Measurements from ENCODE around the gene HDAC4.

Gene HDAC4

GRCh38 chr2:239035997-239036731, 364.7 kb downstream of the HDAC4 start:
- DNase-seq: no peak
- in situ Hi-C loops (cut with MboI; ENCODE audit: low pct_unique_long_range_greater_than_20kb, low sequenced_read_pairs): no loop called here

DNA sequence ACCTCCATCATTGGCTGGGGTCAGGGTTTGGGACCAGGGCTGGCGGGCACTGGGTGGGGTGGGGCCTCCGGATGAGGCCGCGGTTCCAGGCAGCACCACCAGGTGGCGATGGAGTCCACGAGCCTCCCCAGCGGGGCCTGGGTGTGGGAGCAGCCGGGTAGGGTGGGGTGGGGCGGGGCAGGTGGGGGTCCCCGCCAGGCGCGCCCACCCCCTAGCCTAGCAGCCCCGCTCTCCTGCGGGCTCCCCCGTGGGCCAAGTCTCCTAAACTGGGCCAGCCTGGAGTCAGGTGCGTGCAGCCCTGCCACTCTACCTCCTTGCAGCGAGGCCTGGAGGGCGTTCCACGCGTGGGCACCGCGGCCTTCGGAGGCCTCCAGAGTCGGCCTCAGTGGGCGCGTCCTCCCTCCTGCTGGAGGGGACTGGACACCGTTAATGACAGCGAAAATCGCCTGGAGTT, 365.4 kb downstream of the HDAC4 start:
- DNase-seq: peak; percentile 47
- in situ Hi-C loops (cut with MboI; ENCODE audit: low pct_unique_long_range_greater_than_20kb, low sequenced_read_pairs): no loop called here

DNA sequence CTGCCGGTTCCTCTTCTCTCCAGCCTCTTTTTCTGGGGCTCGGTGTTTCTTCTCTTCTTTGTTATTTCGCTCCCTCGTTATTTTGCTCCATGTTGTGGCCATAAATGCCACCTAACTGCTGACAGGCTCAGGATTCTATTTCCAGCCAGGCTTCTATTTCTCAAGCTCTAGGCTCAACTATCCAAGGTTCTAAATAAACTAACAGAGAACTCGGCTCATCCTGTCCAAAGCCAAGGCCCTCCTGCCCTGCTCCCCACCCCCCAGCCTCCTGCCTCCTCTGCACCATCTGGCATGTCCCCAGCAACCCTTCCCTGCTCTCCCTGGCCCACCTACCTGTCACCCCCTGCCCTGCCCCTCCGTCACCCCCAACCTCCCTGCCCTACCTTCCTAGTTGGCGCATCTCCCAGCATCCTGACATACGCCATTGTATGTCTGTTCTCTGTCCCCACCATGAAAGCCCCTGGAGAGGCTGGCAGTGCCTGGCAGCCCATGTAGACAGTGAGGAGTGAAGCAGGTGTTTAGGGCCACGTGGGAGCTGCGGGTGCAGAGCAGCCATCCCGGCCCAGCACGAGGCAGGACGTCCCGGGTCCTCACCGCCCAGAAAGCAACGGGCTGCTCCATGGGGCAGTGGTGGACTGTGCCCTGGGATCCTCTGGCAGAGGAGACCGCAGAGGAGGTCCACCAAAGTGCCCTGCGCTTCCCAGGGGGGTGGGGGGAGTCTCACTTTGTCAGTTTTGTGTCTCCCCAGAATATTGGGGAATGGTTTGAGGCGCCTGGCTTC, 366.1 kb downstream of the HDAC4 start:
- no peak for DNase-seq
- in situ Hi-C loops (cut with MboI; ENCODE audit: low pct_unique_long_range_greater_than_20kb, low sequenced_read_pairs): no loop called here

DNA sequence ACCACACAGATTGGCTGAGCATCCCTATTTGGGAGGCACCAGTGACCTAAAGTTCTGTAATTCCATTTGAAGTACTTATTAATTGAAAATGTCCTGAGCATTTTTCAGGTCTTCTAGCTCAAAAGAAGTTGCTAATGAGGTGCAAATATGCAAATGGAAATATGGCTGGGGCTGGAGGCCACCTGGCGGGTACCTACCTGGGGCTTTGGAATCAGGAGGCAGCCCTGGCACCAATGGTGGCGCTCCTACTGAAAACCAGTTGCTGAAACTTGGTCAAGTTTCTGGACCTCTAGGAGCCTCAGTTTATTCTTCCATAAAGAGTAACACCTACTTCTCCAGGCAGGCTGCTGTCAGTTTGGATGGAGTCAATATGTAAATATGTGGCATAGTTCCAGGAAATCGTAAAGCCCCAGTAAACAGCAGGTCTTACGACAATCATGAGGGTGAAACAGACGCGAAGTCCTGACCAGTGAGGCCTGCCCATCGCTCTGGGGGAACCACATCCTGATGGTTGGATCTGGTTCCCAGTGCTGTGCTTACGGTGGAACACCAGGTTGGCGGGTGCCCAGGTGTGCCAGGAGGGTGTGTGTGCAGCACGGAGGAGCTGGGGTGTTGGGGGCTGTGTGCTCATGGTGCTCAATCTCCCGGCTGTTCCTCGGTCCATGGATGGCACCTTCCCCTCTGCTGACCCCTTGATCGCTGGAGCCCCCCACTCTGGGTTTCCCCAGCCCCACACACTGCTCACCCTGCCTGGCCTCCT, 366.8 kb downstream of the HDAC4 start:
- in situ Hi-C loops (cut with MboI; ENCODE audit: low pct_unique_long_range_greater_than_20kb, low sequenced_read_pairs): no loop called here
- DNase-seq: no peak

DNA sequence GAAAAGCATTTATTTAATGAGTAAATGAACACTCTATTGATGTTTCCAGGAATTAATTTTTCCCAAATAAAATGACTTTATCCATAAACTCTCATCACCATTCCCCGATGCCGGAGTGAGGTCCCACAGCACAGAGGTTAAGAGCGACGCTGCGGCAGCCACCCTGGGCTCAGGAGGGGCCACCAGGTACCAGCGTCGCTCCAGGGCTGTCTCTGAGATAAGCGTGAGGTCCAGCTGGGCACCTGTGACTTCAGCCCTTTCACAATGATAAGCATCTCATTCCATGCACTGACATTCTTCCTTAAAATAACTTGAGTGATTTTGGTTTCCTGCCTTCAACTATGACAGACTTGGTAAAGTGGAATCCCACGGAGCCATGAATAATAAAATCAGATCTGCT, 370.9 kb downstream of the HDAC4 start:
- DNase-seq: no peak
- in situ Hi-C loops (cut with MboI; ENCODE audit: low pct_unique_long_range_greater_than_20kb, low sequenced_read_pairs): no loop called here

DNA sequence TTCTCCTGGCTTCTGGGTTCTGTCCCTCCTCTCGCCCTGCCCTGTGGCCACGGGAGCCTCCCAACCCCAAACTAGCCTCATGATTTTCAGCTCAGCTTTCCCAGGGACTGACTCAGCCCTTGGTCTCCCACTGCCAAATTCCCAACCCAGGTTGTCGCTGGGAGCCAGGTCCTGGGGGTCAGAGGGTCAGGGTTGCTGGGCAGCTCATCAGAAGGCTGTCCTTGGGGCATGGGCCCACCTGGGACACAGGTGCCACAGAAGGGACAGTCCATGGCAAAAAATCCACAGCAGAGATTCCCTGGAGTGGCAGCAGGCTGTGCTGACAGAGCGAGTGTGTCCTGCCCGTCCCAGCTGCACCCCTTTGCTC, 372.6 kb downstream of the HDAC4 start:
- in situ Hi-C loops (cut with MboI; ENCODE audit: low pct_unique_long_range_greater_than_20kb, low sequenced_read_pairs): no loop called here
- DNase-seq: no peak

DNA sequence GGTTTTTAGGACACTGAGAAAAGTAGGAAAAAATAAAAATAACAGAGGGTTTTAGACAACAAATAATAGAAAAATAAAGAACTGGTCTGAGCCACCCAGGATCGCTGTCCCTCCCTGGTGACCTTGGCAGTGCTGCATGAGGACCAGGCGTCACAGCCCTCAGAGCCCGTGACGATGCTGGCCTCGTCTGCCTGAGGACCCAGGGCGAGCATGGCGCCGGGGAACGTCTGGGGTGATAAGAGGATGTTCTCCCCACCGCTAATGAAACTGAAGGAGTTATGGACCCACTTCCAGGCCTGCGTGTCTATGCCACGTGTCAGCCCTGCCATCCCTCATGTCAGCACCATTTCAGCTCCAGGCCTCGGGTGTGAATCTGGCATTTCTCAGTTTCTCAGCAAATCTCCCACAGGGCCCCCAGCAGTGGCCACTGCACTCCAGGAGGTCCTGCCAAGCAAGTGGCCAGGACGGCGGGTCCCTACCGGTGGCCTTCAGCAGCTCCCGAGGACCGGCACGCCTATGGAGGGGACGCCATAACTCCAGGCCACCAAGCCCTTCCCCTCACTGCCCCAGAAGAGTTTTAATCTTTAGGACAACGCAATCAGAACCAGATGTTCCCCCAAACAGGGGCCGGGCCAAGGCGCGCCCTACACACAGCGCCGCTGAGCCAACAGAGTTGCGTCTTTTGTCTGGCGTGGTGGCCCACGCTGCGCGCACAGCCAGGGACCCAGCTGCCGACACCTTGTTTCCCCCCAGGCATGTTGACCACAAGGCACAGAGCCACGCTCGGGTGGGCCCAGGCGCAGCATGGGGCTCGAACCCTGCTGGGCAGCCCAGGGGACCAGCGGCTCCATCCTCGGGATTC, 373.2 kb downstream of the HDAC4 start:
- no peak for DNase-seq

GRCh38 chr2:239026711-239027361, 374.0 kb downstream of the HDAC4 start:
- in situ Hi-C loops (cut with MboI; ENCODE audit: low pct_unique_long_range_greater_than_20kb, low sequenced_read_pairs): no loop called here
- DNase-seq: no peak

More for the DNA sequence above, 373.2 kb downstream of the HDAC4 start:
- in situ Hi-C loops (cut with MboI; ENCODE audit: low pct_unique_long_range_greater_than_20kb, low sequenced_read_pairs): no loop called here

DNA sequence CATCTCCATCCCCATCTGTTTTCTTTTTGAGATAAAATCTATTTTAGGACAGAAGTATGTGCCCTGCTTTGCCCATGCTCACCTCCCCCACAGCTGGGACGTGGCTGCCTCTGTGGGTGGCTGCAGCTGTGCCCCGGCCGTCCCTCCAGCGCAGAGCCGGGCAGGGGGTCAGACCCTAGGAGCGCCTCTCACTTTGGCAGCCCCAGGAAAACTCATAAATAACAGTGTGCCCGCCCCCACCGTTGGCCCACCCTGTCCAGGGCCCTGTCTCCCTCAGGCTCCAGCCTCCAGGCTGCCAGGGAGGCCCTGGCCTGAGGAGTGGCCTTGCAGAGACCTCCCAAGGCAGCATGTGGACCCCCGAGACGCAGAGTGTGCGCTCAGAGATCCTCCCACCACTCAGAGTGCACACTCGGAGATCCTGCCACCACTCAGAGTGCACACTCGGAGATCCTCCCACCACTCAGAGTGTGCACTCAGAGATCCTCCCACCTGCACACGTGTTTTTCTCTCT, 374.8 kb downstream of the HDAC4 start:
- in situ Hi-C loops (cut with MboI; ENCODE audit: low pct_unique_long_range_greater_than_20kb, low sequenced_read_pairs): no loop called here

GRCh38 chr2:239025096-239025801, 375.6 kb downstream of the HDAC4 start:
- DNase-seq: no peak
- in situ Hi-C loops (cut with MboI; ENCODE audit: low pct_unique_long_range_greater_than_20kb, low sequenced_read_pairs): no loop called here

More for the DNA sequence above, 374.8 kb downstream of the HDAC4 start:
- DNase-seq: no peak

DNA sequence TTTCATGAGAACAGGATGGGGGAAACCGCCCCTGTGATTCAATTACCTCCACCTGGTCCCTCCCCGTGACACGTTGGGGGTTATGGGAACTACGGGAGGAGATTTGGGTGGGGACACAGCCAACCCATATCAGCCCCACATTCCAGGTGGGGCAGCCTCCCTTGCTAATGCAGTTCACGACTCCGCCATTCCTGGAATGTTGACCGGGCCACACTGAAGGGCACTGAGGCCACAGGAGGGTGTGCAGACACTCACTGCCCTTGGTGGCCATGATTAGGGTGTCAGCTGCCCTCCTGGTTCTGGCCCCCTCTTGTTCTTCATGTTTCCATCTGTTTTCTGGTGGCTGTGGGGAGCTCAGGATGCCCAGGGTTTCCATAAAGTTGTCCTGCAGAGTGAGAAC, 376.6 kb downstream of the HDAC4 start:
- in situ Hi-C loops (cut with MboI; ENCODE audit: low pct_unique_long_range_greater_than_20kb, low sequenced_read_pairs): no loop called here
- DNase-seq: no peak

DNA sequence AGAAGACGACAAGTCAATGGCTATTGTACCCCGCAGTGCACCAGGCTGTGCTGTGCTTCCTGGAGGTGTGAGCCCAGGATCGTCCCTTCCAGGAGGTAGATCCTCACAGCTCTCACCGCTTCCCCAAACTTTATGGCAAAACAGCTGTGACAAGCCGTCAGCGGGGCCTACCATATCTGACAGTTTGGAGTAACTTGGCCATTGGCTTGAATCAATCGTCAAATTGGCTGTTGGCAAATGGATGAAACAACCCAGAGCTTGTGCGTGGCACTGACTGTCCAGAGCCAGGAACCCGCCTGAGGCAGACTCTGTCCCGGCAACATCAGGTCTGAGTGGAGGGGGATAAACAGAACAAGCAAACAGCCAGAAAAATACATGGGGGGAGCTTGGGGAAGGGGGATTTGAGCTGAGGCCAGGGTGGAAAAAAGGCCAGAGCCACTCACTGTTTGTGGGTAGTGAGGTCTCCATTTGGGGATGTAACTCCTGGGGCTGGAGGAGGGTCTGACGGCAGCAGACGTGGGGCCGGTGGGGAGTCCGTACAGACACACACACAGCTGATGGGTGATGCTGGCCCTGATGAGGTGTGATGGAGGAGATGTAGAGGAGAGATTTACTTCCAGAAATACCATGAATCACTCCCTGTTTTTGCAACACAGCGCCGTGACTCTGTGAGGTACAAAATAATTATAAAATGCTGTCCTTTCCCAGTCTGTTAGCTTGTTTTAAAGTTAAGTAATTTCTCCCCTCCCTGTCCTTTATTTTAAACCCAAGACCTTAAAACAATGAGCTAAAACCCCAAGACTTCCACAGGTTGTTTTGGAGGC, 378.2 kb downstream of the HDAC4 start:
- in situ Hi-C loops (cut with MboI; ENCODE audit: low pct_unique_long_range_greater_than_20kb, low sequenced_read_pairs): no loop called here
- DNase-seq: no peak

DNA sequence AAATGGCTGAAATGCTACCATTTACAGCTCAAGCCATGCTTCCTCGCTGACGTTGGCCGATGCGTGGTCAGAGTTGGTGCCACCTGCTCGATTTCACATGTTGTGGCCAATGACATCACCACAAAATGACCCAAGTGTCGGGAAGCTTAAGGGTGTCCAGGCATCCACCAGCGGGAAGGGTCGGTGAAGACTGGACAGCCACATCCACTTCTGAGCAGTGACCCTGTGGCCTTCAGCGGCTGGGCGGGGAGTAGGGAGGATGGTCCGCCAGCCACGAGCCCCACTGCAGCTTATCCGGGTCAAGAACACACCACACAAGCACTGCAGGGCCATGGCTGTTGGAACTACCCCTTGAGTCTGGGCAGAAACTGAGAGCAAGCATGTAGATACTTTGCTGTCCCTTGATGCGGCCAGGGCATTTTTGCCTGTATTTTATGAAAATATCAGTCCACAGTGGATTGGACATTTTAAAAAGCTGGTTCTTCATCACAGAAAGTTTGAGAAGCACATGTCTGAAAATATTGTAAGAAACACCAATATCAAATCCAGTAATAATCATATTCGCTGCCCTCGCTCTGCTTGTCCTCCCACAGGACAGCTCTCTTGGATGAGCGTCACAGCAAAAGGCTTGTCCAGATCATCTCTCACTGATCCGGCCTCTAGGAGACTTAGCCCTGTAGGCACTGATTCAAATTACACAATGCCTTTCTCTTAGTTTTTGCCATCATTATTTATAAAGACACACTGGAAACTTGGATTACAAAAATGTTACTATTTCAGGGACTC, 379.0 kb downstream of the HDAC4 start:
- DNase-seq: no peak
- in situ Hi-C loops (cut with MboI; ENCODE audit: low pct_unique_long_range_greater_than_20kb, low sequenced_read_pairs): no loop called here

DNA sequence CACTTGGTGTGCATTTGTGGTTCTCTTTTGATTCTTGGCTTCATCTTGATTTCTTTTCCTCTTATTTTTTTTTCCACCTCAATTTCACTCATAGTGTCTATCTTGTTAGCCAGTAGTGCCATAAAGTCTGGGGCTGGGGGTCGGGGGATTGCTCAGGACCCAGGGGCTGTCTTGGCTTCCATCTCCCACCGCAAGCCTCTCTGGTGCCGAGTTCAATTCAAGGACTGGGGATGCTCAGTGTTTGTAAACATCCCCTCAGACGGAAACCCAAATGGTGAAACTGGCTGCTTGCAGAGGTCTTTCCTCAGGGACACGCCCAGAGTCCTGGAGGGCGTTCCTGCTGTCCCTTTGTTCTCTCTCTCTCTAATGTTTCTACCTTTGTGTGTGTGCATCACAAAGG, 379.6 kb downstream of the HDAC4 start:
- DNase-seq: no peak
- in situ Hi-C loops (cut with MboI; ENCODE audit: low pct_unique_long_range_greater_than_20kb, low sequenced_read_pairs): no loop called here

DNA sequence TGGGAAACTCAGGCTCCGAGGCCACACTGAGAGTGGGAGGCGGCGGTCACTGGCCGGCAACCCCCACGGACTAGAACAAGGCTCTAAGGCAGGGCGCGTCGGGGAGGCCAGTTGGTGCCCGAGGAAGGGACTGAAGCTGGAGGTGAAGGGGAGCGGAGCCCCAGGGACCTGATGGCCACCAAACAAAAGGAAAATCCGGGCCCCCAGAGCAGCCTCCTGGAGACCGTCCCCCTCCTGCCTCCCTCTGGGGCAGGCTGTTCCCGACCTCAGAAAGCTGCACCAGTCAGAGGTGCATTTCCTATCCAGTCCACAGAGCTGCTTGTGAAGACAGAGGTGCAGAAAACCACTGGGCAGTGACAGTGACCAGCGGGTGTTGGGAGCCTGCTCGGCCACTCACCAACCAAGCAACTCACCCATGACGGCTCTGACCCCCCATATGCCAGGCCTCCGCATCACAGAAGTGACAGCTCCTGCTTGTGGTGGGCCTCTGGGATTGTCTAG, 380.2 kb downstream of the HDAC4 start:
- in situ Hi-C loops (cut with MboI; ENCODE audit: low pct_unique_long_range_greater_than_20kb, low sequenced_read_pairs): no loop called here
- no peak for DNase-seq

DNA sequence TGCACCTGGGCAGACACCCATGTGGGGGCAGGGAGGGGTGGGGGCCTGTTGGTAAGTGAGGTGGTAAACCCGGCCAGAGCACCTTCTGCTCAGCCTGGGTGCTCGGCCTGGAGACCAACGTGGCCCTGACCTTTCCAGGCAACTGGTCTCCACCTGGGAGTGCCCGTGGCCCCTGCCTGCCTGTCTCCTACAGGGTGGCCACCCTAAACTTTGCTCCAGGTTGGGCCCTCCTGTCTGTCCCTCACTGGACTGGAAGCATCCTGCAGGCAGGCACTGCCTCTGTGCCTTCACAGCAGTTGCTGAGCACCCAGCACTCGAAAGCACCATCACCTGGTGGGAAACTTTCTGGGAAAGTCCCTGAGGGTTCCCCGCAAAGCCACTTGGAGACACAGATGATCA, 381.6 kb downstream of the HDAC4 start:
- in situ Hi-C loops (cut with MboI; ENCODE audit: low pct_unique_long_range_greater_than_20kb, low sequenced_read_pairs): no loop called here
- no peak for DNase-seq
